CMK (cell line): ENCODE measurements around the gene RILPL1.
"Not testable (repeated sequence)": the region's sequence is repeated elsewhere in the genome, so short reads cannot be mapped to it uniquely, and the experiment has no call there.

Experiments used
- DNase-seq: peaks from one replicate; pipeline ENCODE4 v3.0.0-alpha.2; 2010; ENCODE audit warnings: low read depth

Gene RILPL1

GRCh38 chr12:123494124-123494851 is 39.2 kb downstream of the RILPL1 start:
- no peak for DNase-seq

- DNase-seq = not testable (repeated sequence)
Measured at GRCh38 chr12:123492339-123493039, 41.0 kb downstream of the RILPL1 start.

GRCh38 chr12:123491481-123491880 is 42.0 kb downstream of the RILPL1 start:
- DNase-seq = no peak

- DNase-seq = no peak
Measured at GRCh38 chr12:123491056-123491455, 42.5 kb downstream of the RILPL1 start.

- DNase-seq = no peak
Measured at GRCh38 chr12:123490089-123490488, 43.4 kb downstream of the RILPL1 start.

- DNase-seq = no peak
Measured at GRCh38 chr12:123489580-123489979, 43.9 kb downstream of the RILPL1 start.

GRCh38 chr12:123488539-123489230 is 44.8 kb downstream of the RILPL1 start:
- DNase-seq = no peak

GRCh38 chr12:123487428-123487827 is 46.1 kb downstream of the RILPL1 start:
- no peak for DNase-seq

GRCh38 chr12:123485756-123486155 is 47.8 kb downstream of the RILPL1 start:
- DNase-seq = no peak

- DNase-seq = no peak
Measured at GRCh38 chr12:123483602-123484248, 49.8 kb downstream of the RILPL1 start.

GRCh38 chr12:123482876-123483275 is 50.6 kb downstream of the RILPL1 start:
- DNase-seq = no peak

GRCh38 chr12:123481251-123481650 is 52.3 kb downstream of the RILPL1 start:
- not testable (repeated sequence) for DNase-seq

- DNase-seq = no peak
Measured at GRCh38 chr12:123479442-123480180, 53.9 kb downstream of the RILPL1 start.

GRCh38 chr12:123478762-123479161 is 54.8 kb downstream of the RILPL1 start:
- DNase-seq = no peak

GRCh38 chr12:123478069-123478468 is 55.5 kb downstream of the RILPL1 start:
- DNase-seq = no peak

GRCh38 chr12:123475246-123475703 is 58.2 kb downstream of the RILPL1 start:
- DNase-seq = no peak

GRCh38 chr12:123474485-123475245 is 58.9 kb downstream of the RILPL1 start:
- no peak for DNase-seq

- DNase-seq = no peak
Measured at GRCh38 chr12:123472438-123472849, 61.1 kb downstream of the RILPL1 start.

GRCh38 chr12:123471374-123472068 is 62.0 kb downstream of the RILPL1 start:
- no peak for DNase-seq

GRCh38 chr12:123469978-123470377 is 63.5 kb downstream of the RILPL1 start:
- DNase-seq = no peak
